Ishikawa (cell line): ENCODE data around the gene SBF2.

Experiments
- CREB1 ChIP-seq: IDR thresholded peaks from 2 replicates; pipeline ENCODE4 v1.6.1; 2012; ENCODE audit warnings: low read depth
- EP300 ChIP-seq: IDR thresholded peaks from 2 replicates; pipeline ENCODE4 v1.6.1; 2012; ENCODE audit warnings: borderline replicate concordance
- FOXM1 ChIP-seq: IDR thresholded peaks from 2 replicates; pipeline ENCODE4 v1.6.1; 2012; ENCODE audit warnings: low read depth, borderline replicate concordance
- TAF1 ChIP-seq: IDR thresholded peaks from 2 replicates; pipeline ENCODE4 v1.6.1; 2012; ENCODE audit warnings: low read depth, mild to moderate bottlenecking
- YY1 ChIP-seq: IDR thresholded peaks from 2 replicates; pipeline ENCODE4 v1.6.1; 2012; ENCODE audit warnings: low read depth
- TF ChIP-seq, protein P1 (sequence below): IDR thresholded peaks from 2 replicates; pipeline ENCODE4 v1.6.1; 2012
- TF ChIP-seq, protein P2 (sequence below): IDR thresholded peaks from 2 replicates; pipeline ENCODE4 v1.6.1; 2012

DNA sequence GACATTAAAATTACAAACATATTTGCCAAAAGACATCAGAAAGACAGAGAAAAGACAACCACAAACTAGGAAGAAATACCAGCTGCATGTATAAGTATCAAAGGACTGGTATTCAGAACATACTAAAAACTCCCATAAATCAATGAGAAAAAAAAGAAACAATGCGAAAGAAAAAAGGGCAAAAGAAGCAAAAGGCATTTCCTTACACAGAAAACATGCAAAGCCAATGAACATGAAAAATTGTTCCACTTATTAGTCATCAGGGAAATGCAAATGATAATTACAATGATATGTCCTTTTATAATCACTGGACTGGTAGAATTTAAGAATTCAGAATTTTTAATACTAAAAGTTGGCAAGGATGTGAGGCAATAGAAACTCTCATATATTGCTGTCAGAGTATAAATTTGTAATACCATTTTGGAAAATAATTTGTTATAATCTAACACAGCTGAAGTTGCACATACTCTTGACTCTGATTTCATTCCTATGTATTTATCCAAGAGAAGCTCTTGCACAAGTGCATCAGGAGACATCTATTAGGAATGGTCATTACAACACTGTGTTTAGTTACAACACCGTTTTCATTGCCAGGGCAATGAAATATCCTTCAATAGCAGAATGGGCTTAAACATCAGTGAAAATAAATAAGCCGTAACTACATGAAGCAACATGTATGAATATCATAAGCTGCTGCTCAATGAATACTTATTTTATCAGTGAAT lies 350.5 kb downstream of the SBF2 start:
- TF ChIP-seq EP300 (no peak), CREB1 (no peak), TAF1 (no peak), FOXM1 (no peak), YY1 (no peak)
- TF ChIP-seq, protein P1, sequence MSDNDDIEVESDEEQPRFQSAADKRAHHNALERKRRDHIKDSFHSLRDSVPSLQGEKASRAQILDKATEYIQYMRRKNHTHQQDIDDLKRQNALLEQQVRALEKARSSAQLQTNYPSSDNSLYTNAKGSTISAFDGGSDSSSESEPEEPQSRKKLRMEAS, result no peak
- TF ChIP-seq, protein P2, sequence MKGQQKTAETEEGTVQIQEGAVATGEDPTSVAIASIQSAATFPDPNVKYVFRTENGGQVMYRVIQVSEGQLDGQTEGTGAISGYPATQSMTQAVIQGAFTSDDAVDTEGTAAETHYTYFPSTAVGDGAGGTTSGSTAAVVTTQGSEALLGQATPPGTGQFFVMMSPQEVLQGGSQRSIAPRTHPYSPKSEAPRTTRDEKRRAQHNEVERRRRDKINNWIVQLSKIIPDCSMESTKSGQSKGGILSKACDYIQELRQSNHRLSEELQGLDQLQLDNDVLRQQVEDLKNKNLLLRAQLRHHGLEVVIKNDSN, result no peak
